T-cell (primary cell): ENCODE results near the gene SEMA4D. TPM values are rescaled to one million over a fixed set of nuclear protein-coding genes. Genes with fewer than 3 reads are reported as not detected.
A peak's percentile ranks its signal among the peaks of the same experiment; 100 is the strongest.

ENCODE experiments used
- ATAC-seq, 4 experiments: fragments of 200-7000 bp in 3 of 4; fragments of 150-1000 bp in 1 of 4; cut with Tn5 transposase; replicated peaks in 1 of 4; 1 replicate in 3 of 4; 2 replicates in 1 of 4; pipeline ENCODE4 v1.10.0; 2021; ENCODE audit warnings: moderate library complexity in 3 of 4, mild to moderate bottlenecking in 2 of 4, moderate number of reproducible peaks in 1 of 4
- CTCF ChIA-PET, 2 donors: fragments of 300-600 bp; sonication (Branson Sonifier 250); formaldehyde crosslinking; loops; one replicate each; lab custom pipeline; 2022; ENCODE audit warnings: antibody characterized with exemption in 2 of 2; lab: Charles Lee
- POLR2A ChIA-PET, 2 donors: fragments of 300-600 bp; sonication (Branson Sonifier 250); formaldehyde crosslinking; loops; one replicate each; lab custom pipeline; 2022; ENCODE audit warnings: antibody characterized with exemption in 2 of 2; lab: Charles Lee
- DNase-seq, 35 experiments: peaks; one replicate each; pipeline versions ENCODE4 v3.0.0 to v3.0.0-alpha.2; 2013 to 2023
- H3K27ac ChIP-seq: one replicate; pipeline ENCODE4 v1.5.1; 2013; ENCODE audit warnings: low read length
- H3K27me3 ChIP-seq, 2 experiments: replicated peaks in 1 of 2; 1 replicate in 1 of 2; 2 replicates in 1 of 2; pipeline versions ENCODE4 v1.6.1 to v1.7.0; 2013; ENCODE audit warnings: low read length in 1 of 2, mixed read lengths in 1 of 2; ENCODE audit not compliant: control insufficient read depth in 2 of 2, insufficient read depth in 2 of 2; ENCODE audit errors: extremely low read depth in 1 of 2
- H3K36me3 ChIP-seq, 2 donors: 1 replicate in 1 of 2; 2 replicates in 1 of 2; pipeline versions ENCODE4 v1.6.1 to v1.7.0; 2013; ENCODE audit warnings: low read length in 1 of 2; ENCODE audit not compliant: control insufficient read depth in 2 of 2, insufficient read depth in 1 of 2; ENCODE audit errors: extremely low read depth in 1 of 2
- H3K4me1 ChIP-seq, 2 experiments: 1 replicate in 1 of 2; 2 replicates in 1 of 2; pipeline versions ENCODE4 v1.6.1 to v1.7.0; 2013; ENCODE audit warnings: low read length in 2 of 2, mixed read lengths in 1 of 2; ENCODE audit not compliant: insufficient read depth in 2 of 2, control insufficient read depth in 1 of 2; ENCODE audit errors: extremely low read depth in 1 of 2
- H3K4me3 ChIP-seq, 2 donors: 1 replicate in 1 of 2; 2 replicates in 1 of 2; pipeline versions ENCODE4 v1.5.1 to v1.7.0; 2013; ENCODE audit warnings: mild to moderate bottlenecking in 2 of 2, low read length in 1 of 2, moderate library complexity in 1 of 2; ENCODE audit not compliant: control insufficient read depth in 1 of 2; ENCODE audit errors: extremely low read depth in 1 of 2
- H3K9me3 ChIP-seq: 2 replicates; pipeline ENCODE4 v1.7.0; 2013
- H3K27ac Mint-ChIP-seq, 2 donors: one replicate each; pipeline ENCODE4 v1.8.0; 2020 to 2021; ENCODE audit warnings: mild to moderate bottlenecking in 2 of 2, mixed read lengths in 2 of 2
- H3K27me3 Mint-ChIP-seq, 2 donors: one replicate each; pipeline ENCODE4 v1.8.0; 2021 to 2022; ENCODE audit warnings: mixed read lengths in 2 of 2
- H3K36me3 Mint-ChIP-seq: one replicate; pipeline ENCODE4 v1.8.0; 2021; ENCODE audit warnings: mixed read lengths
- H3K4me1 Mint-ChIP-seq, 3 donors: one replicate each; pipeline ENCODE4 v1.8.0; 2020 to 2022; ENCODE audit warnings: mixed read lengths in 3 of 3, mild to moderate bottlenecking in 1 of 3
- H3K4me3 Mint-ChIP-seq, 3 donors: one replicate each; pipeline ENCODE4 v1.8.0; 2020 to 2022; ENCODE audit warnings: mild to moderate bottlenecking in 3 of 3, mixed read lengths in 3 of 3, moderate library complexity in 3 of 3
- H3K9me3 Mint-ChIP-seq, 3 donors: one replicate each; pipeline ENCODE4 v1.8.0; 2020 to 2022; ENCODE audit warnings: mixed read lengths in 3 of 3
- WGBS: methylation state at CpG from one replicate; pipeline ENCODE4 v1.1.5; 2013; ENCODE audit warnings: missing lambda C conversion rate; ENCODE audit not compliant: insufficient coverage; 5-methylcytosine and 5-hydroxymethylcytosine counted together
- total RNA-seq, 35 experiments: library from RNA in 6 of 35; stranded (reverse) in 6 of 35; fragments of 120-200 nt in 1 of 35; gene quantifications; one replicate each; pipeline versions ENCODE4 v1.2.1 to v1.2.4 and lab custom pipeline; 2013 to 2026

The SEMA4D gene
- total RNA-seq, 5 donors from 2014 or later (not counting 1 experiment from before 2014, with no cell fraction given) = 347 to 585 (median 434) TPM

- Mint-ChIP-seq H3K4me1 (peaks cover 37 to 58% (median 48%) of the 10 kb centered on the region in 3 donors), H3K27ac (no peak overlapping the region), H3K9me3 (no peaks in the 10 kb centered on the region), H3K4me3 (no peak overlapping the region), H3K36me3 (peaks cover 2% of the 10 kb centered on the region), H3K27me3 (no peaks in the 10 kb centered on the region)
- DNase-seq (no peak), ATAC-seq (no peak)
- H3K27me3 ChIP-seq = no peaks in the 10 kb centered on the region
- H3K36me3 ChIP-seq = peaks cover 0 to 5% of the 10 kb centered on the region in 2 donors
- 83% methylated on average over 1 of the region's 1 CpG for WGBS
- no peak overlapping the region for H3K27ac ChIP-seq
- H3K9me3 ChIP-seq = no peaks in the 10 kb centered on the region
- H3K4me3 ChIP-seq = no peak overlapping the region
- H3K4me1 ChIP-seq = peaks cover 29 to 34% of the 10 kb centered on the region in 2 experiments
- ChIA-PET CTCF (no interaction called here), POLR2A (no interaction called here)
These were observed 183.0 kb downstream of the SEMA4D start for GRCh38 chr9:89314955-89315354.

DNA sequence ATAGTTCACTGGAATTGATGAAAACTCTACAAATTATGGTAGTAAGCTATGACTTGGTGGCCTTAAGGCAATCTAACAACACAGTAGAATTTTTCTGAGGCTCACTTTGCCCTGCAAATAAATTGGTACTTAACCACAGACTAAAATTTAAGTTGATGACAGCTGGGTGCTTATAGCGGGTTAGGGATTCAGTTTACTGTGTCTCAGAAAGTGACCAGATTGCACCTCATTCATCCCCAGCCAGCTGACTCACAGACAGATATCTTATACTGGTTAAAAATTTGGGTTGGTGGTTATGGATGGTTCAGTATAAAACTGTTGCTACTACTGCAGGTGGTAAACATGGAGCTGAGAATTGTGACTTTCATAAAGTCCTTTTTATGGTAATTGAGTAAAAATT is 184.1 kb downstream of the SEMA4D start:
- ChIA-PET CTCF (no interaction called here), POLR2A (interaction anchor here in 1 of 2 donors (0.5 to 0.7 kb wide), 2 partner anchors 31 to 85 kb away, joined by 3 read pairs; no protein-coding TSS in a partner anchor)
- no CpG with 5 or more reads among the region's 1 CpG for WGBS
- Histone ChIP-seq H3K27ac (no peak overlapping the region), H3K4me1 (peaks cover 28 to 31% of the 10 kb centered on the region in 2 experiments), H3K4me3 (no peak overlapping the region), H3K27me3 (no peaks in the 10 kb centered on the region), H3K9me3 (no peaks in the 10 kb centered on the region), H3K36me3 (no peaks in the 10 kb centered on the region)
- Mint-ChIP-seq H3K27ac (peak overlapping the region; percentile 2 to 46), H3K4me3 (no peak overlapping the region), H3K4me1 (peaks cover 27 to 52% (median 44%) of the 10 kb centered on the region in 3 donors), H3K9me3 (no peaks in the 10 kb centered on the region), H3K27me3 (no peaks in the 10 kb centered on the region), H3K36me3 (peaks cover 2% of the 10 kb centered on the region)
- ATAC-seq = no peak
- DNase-seq = no peak

GRCh38 chr9:89312222-89312571 is 185.7 kb downstream of the SEMA4D start:
- H3K36me3 ChIP-seq = no peaks in the 10 kb centered on the region
- H3K27me3 Mint-ChIP-seq = no peaks in the 10 kb centered on the region
- H3K36me3 Mint-ChIP-seq = peaks cover 2% of the 10 kb centered on the region
- H3K4me3 Mint-ChIP-seq = peak overlapping the region; percentile 84 to 97 (median 95)
- ChIA-PET POLR2A (interaction anchor here in 1 of 2 donors (1.2 kb wide), 1 partner anchor 13 kb away, joined by 3 read pairs; no protein-coding TSS in a partner anchor), CTCF (no interaction called here)
- H3K4me3 ChIP-seq = peak overlapping the region; percentile 70 to 83
- H3K4me1 ChIP-seq = peaks cover 21 to 23% of the 10 kb centered on the region in 2 experiments
- no peak overlapping the region for H3K27ac ChIP-seq
- no CpG with 5 or more reads among the region's 8 CpGs for WGBS
- H3K4me1 Mint-ChIP-seq = peaks cover 17 to 44% (median 37%) of the 10 kb centered on the region in 3 donors
- peak in 1 of 35 experiments; percentile 19 for DNase-seq
- no peaks in the 10 kb centered on the region for H3K9me3 Mint-ChIP-seq
- no peak for ATAC-seq
- no peak overlapping the region for H3K27ac Mint-ChIP-seq
- H3K27me3 ChIP-seq = no peaks in the 10 kb centered on the region
- H3K9me3 ChIP-seq = no peaks in the 10 kb centered on the region

GRCh38 chr9:89311346-89312221 is 186.3 kb downstream of the SEMA4D start:
- DNase-seq (peak in 2 of 35 experiments; percentile 5 to 20), ATAC-seq (peak in 2 of 4 experiments; percentile 0 to 1)
- Histone ChIP-seq H3K27me3 (no peaks in the 10 kb centered on the region), H3K9me3 (no peaks in the 10 kb centered on the region), H3K4me1 (peaks cover 21 to 23% of the 10 kb centered on the region in 2 experiments), H3K4me3 (peak overlapping the region; percentile 70 to 83), H3K27ac (peak overlapping the region; percentile 99), H3K36me3 (no peaks in the 10 kb centered on the region)
- WGBS = under 1% methylated on average over 35 of the region's 54 CpGs
- ChIA-PET CTCF (no interaction called here), POLR2A (interaction anchor here in 1 of 2 donors (1.2 kb wide), 1 partner anchor 13 kb away, joined by 3 read pairs; no protein-coding TSS in a partner anchor)
- peak overlapping the region; percentile 84 to 97 (median 95) for H3K4me3 Mint-ChIP-seq
- H3K27me3 Mint-ChIP-seq = no peaks in the 10 kb centered on the region
- no peaks in the 10 kb centered on the region for H3K9me3 Mint-ChIP-seq
- H3K27ac Mint-ChIP-seq = peak overlapping the region in 1 of 2 donors; percentile 98
- H3K36me3 Mint-ChIP-seq = peaks cover 3% of the 10 kb centered on the region
- peaks cover 16 to 42% (median 34%) of the 10 kb centered on the region in 3 donors for H3K4me1 Mint-ChIP-seq

Other genes with a start within 250 kb of the SEMA4D start
- gene CKS2, start 186.9 kb downstream of the SEMA4D start, total RNA-seq = 10 to 100 TPM in 1 of 5 donors, 1 to 10 TPM in 4; 8.6 to 13.1 (median 9.2) TPM
- gene SECISBP2, start 179.6 kb downstream of the SEMA4D start, total RNA-seq = 100 to 1,000 TPM in 2 of 5 donors, 10 to 100 TPM in 3; 78.8 to 132 (median 87.5) TPM
- 1 to 10 TPM; 6.0 to 8.8 (median 6.8) TPM for gene GADD45G, start 106.9 kb upstream of the SEMA4D start, total RNA-seq